GM19035 (cell line): Measurements from ENCODE around the gene KRT27.
A peak's percentile ranks its signal among the peaks of the same experiment; 100 is the strongest.
"Not testable (repeated sequence)": the region's sequence is repeated elsewhere in the genome, so short reads cannot be mapped to it uniquely, and the experiment has no call there.

Source experiments
- ATAC-seq: cut with Tn5 transposase; IDR thresholded peaks from one replicate; pipeline ENCODE4 v1.9.1; 2021; ENCODE audit not compliant: unreplicated experiment

The KRT27 gene, protein sequence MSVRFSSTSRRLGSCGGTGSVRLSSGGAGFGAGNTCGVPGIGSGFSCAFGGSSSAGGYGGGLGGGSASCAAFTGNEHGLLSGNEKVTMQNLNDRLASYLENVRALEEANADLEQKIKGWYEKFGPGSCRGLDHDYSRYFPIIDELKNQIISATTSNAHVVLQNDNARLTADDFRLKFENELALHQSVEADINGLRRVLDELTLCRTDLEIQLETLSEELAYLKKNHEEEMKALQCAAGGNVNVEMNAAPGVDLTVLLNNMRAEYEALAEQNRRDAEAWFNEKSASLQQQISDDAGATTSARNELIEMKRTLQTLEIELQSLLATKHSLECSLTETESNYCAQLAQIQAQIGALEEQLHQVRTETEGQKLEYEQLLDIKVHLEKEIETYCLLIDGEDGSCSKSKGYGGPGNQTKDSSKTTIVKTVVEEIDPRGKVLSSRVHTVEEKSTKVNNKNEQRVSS

DNA sequence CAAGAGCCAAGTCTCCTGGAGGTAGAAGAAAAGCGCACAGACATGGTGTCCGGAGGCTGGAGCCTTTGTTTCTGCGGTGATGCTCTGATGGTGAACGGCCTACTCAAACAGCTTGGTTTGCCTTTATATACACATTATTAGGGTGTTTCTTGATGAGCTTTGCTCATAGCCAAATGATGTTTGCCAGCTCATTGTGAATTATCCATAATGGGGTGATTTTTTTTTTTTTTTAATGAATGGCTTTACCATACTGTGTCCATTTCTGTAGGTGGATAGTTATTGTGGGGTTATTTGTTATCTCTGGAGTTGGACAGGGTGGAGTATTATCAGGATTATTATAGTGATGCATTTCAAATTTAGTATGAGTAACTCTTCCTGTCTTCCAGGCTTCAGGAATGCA lies at the start of gene KRT27:
KRT27 (minus strand) TSS at position 101 of the 400 bp plus-strand sequence; CDS start at position 44, 57 bp downstream.
- no peak for ATAC-seq

DNA sequence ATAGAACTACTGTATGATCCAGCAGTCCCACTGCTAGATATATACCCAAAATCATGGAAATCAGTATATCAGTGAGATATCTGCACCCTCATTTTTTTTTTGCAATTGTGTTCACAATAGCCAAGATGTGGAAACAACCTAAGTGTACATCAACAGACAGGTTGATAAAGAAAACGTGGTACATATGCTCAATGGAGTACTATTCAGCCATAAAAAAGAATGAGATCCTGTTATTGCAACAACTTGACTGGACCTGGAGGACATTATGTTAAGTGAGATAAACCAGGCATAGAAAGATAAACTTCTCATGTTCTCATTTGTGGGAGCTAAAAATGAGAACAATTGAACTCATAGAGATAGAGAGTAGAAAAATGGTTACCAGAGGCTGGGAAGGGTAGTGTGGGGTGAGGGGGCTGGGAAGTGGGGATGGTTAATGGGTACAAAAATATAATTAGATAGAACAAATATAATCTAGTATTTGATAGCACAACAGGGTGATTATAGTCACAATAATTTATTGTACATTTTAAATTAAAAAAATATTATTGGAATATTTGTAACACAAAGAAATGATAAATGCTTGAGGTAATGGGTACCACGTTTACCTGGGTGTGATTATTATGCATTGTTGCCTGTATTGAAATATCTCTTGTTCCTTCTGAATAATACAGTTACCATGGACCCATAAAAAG lies 47.9 kb upstream of the KRT27 start:
- ATAC-seq: no peak

DNA sequence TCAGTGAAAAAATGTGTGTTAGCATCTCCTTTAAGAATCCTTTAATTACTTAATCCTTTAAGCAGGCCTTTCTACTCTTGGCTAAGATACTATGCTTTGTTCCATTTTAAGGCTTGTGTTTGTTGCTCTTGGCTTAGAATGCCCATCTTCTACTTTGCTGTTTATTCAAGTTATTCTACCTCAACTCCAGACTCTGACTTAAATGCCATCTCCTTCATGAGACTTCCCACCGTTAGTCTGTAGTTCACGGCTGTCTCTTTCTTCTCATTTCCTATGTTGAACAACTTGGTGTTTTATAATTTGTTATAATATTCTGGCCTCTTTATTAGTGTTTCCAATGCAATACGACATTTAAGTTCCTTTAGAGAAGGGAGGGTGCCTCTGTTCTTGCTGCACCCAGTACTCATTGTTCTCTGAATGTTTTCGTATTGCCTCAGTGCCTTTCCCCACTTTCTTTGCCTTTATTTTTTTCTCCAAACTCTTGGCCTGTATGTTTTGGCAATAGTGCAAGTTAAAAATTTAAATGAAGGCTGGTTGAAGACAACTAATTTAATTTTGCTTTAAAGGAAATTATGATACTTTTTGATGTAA lies 46.2 kb upstream of the KRT27 start:
- ATAC-seq: no peak

DNA sequence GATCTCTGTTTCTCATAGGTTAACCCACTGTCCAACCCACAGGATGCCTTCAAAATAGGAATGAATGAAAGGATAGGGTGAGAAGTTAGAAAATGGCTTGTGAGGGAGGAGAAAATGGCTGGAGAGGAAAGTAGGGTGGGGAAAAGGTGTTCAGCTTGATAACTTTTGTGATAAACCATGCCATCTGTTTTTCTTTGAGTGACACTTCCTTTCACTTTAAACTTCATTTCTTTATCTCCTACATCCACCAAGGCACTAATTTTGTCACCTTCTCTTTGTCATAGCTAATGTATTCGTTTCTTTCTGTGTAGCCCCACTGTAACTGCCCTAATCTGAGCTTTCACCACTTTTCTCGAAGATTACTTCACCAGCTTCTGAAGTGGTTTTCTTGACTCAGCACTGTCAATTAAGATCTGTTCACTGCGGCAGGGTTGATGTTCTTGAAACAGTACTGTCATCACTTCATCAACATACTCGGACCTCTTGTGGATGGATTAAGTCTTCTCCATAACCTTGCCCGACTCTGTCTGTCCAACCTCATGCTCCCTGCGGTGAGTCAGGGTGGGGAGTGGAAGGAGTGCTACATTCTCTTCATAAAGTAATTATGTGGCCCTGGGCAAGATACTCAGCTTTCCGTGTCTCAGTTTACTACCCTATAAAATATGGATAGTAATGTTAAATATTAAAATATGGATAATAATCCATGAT lies 45.5 kb upstream of the KRT27 start:
- ATAC-seq: no peak

DNA sequence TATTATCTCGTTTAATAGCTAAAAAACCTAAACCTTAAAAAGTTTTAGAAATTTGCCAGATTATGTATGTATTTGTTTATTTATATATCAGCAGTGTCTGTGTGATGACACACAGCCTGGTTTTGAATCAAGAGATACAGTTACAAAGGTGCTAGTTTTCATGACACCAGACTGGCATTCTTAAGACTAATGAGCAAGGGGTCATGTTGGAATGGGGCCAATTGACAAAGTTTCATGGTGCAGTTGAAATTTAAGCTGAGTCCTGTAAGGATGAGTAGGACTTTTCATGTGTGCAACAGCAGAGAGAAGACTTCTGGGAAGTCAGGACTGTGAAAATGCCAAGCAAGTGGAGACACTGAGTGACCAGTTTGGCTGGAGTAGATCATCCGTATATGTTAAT lies 43.2 kb upstream of the KRT27 start:
- no peak for ATAC-seq

DNA sequence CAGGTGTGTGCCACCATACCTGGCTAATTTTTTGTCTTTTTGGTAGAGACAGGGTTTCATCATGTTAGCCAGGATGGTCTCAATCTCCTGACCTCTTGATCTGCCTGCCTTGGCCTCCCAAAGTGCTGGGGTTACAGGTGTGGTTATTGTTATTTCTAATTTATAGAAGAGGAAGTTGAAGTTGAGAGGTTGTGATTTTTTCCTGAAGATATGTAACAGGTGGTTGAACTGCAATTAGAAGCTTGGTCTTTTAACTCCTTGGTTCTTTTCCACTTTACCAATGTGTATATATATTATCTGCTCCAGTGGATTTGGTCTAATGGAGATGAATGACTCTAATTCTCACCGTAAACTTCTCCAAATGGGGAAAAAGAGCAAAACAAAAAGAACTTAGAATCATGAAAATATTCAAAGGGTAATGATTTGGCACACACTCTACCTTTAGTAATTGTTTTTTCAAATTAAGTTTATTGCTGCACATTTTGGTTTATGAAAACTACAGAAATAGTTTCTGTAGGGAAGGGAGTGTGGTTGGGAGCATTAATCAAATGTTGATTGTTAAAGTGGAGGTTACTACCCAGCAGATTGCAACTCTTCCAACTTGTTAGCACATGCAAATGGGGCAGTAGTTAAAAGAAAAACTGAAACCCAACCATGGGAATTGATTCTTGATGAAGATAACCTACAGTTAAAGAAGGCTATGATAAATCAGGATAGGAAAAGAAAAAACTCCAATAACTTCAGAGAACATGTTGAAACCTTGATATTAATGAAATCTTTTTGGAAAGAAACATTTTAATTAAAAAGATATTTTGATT lies 41.9 kb upstream of the KRT27 start:
- no peak for ATAC-seq

DNA sequence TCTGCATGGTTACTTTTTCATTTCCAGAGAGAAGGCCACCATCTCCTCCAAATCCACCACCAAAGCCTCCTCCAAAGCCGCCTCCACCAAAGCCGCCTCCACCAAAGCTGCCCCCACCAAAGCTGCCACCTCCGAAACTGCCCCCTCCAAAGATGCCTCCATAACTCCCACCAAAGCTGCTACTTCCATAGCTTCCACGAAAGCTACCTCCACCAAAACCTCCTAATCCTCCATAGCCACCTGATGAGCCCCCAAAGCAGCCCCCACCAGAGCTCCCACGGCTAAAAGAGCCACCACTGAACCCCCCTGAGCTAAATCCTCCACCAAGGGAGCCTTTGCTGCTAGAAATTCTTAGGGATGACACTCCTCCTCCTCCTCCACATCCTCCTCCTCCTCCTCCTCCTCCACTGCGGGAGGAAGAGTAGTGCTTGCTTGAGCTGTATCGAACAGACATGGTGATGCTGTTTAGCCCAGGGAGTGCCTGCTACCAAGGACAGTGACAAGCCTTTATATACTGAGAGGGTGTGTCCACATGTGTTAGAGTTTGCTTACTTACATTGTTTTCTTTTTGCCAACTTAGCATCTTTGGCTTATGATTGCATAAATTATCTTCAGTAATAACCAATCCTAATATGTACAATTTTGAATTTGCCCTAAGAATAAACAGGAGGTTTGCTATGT lies 39.9 kb upstream of the KRT27 start, which contains the start of gene KRT10:
KRT10 (minus strand) TSS at position 483 of the 681 bp plus-strand sequence; CDS start at position 454, 29 bp downstream.
- ATAC-seq: no peak

DNA sequence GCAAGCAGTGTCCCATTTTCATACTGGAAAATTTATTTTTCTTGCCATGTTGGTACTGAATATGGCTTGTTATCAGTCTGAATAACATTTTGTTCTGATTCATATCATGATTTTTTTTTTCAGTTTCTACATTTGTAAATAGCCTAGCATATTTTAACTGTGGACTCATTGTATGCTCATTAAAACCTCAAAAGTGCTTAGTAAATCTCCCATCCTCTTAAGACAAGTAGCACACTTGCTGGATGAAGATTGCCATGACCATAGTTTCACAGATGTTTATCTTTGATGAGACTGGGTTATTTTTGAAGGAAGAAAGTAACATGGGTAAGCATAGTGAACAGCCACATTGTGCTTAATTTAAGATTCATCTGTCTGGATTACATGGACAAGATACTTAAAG lies 39.2 kb upstream of the KRT27 start:
- no peak for ATAC-seq

DNA sequence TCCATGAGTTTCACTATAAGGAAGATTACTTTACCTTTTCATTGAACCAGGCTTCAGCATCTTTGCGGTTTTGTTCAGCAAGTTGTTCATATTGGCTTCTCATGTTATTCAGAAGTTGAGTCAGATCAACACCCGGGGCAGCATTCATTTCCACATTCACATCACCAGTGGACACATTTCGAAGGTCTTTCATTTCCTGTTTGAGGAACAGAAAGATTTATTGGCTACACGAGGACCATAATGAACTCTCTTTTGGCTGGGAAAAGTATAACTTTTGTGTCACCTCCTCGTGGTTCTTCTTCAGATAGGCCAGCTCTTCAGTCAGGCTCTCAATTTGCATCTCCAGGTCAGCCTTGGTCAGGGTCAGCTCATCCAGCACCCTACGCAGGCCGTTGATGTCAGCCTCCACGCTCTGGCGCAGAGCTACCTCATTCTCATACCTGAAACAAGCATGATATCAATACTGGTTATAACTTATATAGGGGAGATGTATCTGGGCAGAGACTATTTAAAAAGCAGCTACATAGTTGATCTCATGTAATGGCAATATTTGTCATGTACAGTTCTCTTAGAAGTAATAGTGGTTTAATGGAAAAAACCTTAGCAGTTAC lies 38.0 kb upstream of the KRT27 start:
- no peak for ATAC-seq

DNA sequence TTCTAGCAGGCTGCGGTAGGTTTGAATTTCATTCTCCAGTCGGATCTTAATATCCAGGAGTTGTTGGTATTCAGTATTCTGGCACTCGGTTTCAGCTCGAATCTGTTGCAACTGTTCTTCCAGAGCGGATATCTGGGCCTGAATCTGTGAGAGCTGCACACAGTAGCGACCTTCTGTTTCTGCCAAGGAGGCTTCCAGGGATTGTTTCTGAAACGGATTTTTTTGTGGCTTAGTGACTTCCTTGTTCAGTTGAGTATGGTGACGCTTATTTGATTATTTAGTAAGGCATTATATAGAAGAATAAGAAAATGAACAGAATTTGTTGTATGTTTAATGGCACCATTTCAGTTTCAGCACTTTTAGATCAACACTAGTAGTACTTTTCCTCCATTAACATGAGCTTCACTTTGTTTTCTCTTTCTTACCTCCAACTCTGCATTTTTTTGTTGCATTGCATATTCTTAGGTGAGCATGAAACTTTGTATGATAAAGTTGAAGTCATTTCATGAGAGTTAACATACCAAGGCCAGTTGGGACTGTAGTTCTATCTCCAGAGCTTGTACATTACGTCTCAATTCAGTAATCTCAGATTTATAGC lies 37.3 kb upstream of the KRT27 start:
- ATAC-seq: no peak

DNA sequence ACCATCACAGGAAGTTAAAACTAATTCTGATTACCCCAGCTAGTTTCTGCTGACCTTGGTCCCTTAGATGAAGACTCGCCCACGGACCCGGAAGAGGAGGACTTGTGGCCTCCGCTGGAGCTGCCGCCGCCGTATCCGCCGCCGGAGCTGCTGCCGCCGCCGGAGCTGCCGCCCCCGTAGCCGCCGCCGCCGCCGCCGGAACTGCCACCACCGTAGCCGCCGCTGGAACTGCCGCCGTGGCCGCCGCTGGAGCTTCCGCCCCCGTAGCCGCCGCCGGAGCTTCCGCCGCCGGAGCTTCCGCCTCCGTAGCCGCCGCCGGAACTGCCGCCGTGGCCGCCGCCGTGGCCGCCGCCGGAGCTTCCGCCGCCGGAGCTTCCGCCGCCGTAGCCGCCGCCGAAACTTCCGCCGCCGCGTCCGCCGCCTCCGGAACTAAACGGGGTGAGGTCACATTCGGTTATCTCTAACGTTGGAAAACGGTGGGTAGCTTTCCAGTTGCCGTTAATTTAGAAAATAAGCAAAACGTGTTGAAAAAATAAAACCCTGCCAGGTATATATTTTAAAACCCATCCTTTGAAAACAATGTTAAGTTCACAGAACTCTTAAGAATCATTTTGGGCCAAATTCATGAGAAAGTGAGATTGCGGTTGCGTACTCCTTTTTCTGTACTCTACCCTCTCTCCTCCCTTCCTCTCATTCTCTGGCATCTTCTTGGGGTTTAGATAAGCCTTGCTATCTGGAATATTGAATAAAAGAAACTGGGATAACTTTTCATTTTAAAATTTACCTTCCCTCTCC lies 36.6 kb upstream of the KRT27 start:
- peak; percentile 83 for ATAC-seq

DNA sequence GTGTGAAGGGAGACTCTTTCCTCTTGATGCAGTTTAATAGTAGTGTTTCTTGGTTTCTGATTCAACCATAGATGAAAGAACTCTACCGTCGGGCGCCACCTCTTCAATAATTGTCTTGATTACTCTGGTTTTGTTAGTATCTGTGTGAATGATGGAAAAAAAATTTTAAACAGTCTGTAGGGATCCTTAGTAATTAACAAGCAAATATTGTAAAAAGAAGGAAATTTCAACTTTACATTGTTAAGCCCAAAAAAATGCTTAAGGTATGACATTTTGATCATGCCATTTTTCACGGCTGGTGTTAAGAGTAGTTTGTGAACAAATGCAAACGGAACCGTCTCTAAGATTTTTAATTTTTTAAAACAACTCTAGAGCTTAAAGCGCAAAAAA lies 36.0 kb upstream of the KRT27 start:
- no peak for ATAC-seq

DNA sequence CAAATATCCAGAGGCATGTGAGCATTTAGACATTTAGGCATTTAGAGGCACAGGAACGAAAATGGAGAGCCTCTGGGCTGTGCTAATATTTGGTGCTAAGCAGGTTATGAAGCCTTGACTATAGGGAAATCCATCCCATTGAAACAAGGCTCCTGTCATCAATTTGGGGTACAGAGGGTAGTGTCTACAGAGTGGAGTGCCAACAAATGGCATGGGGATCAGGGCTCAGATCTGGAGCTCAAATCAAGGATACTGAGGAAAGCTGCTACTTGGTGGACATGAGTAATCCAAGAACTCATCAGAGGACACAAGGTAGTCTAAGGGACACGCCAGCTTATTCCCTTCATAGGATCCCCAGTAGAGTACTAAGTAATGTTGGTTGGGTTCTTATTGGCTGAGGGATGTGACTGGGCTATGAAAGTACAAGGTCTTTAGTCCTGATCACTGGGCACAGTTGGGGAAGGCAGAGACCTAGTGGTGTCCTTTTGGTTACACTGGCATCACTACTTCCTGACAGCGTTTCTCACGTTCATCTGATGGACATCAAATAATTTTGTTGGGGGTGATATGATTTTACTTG lies 34.8 kb upstream of the KRT27 start:
- no peak for ATAC-seq

DNA sequence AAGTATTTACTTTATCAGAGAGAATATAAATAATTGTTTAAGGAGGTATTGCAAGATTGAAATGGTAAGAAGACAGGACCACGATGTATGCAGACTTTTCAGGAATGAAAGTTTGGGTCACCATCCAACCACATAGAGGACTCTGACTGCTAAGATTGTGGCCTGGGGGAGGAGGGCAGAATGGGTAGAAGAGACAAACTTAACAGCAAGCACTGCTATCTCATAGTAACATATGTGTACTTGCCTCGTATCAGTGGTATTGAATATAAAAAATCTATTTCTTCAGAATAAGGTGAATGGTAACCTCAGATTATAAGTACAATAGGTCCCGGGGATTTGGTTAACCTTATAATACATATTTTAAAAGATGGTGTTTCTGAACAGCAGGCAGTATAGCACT lies 34.2 kb upstream of the KRT27 start:
- no peak for ATAC-seq

DNA sequence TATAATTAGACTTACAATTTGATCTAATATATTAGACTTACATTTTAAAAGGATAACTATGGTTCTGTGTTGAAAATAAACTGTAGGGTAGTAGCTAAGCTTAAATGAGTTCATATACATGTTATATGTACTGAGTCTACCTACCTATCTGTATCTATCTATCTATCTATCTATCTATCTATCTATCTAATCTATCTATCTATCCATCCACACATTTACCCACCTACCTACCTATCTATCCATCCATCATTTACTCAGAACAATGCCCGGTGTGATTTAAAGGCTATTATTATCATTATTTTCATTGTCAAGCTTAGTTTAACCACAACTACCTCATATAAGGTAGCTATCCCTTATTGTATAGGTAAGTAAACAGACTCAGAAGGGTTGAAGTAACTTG lies 33.0 kb upstream of the KRT27 start:
- ATAC-seq: no peak

DNA sequence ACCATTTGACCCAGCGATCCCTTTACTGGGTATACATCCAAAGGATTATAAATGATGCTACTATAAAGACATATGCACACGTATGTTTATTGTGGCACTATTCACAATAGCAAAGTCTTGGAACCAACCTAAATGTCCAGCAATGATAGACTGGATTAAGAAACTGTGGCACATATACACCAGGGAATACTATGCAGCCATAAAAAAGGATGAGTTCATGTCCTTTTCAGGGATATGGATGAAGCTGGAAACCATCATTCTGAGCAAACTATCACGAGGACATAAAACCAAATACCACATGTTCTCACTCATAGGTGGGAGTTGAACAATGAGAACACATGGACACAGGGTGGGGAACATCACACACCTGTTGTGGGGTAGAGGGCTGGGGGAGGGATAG lies 32.3 kb upstream of the KRT27 start:
- not testable (repeated sequence) for ATAC-seq

DNA sequence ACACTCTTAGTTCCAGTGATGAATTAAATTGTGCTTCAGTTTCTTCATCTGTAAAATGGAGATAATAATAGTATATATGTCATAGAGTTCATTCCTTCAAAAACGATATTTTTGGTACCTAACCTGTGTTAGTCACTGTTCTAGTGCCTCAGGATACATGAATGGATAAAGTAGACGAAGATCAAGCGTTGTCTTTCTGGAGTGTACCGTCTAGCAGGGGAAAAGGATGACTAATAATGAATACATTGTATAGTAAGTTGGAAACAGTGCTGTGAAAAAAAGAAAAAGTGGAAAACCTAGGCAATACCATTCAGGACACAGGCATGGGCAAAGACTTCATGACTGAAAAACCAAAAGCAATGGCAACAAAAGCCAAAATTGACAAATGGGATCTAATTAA lies 31.5 kb upstream of the KRT27 start:
- ATAC-seq: no peak

DNA sequence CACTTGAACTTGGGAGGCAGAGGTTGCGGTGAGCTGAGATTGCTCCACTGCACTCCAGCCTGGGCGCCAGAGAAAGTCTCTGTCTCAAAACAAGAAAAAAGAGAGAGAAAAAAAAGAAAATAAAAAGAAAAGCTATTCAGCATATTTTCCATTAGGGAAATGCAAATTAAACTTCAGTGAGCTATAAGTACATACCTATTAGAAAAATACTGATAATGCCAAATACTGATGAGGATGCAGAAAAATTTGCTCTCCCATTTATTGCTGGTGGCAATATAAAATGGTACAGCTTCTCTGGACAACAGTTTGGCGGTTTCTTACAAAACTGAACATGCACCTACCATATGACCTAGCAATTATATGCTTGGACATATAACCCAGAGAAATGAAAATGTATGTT lies 30.3 kb upstream of the KRT27 start:
- no peak for ATAC-seq
